ENCODE data around the gene TCF4. TPM values are rescaled to one million over a fixed set of nuclear protein-coding genes. Genes with fewer than 3 reads are reported as not detected.

The TCF4 gene
- polyA plus RNA-seq, 1 of the 3 experiments (the other 2 are of a cell fraction) = 39.1 TPM

GRCh38 chr18:55534547-55534946 is 53.4 kb downstream of the TCF4 start:
- ChIA-PET POLR2A (no interaction called here), CTCF (interaction anchor here (1.2 to 1.3 kb wide), 2 partner anchors 13 to 14 kb away, joined by 3 to 4 read pairs; no protein-coding TSS in a partner anchor)
- WGBS (ENCODE audit: low lambda C conversion rate) = 67% methylated on average over 3 of the region's 3 CpGs
- Histone ChIP-seq H3F3A (replicated peaks; ENCODE audit: insufficient read depth) (no peaks in the 10 kb centered on the region), H3K9me2 (no peaks in the 10 kb centered on the region), H2AFZ (ENCODE audit: low read depth) (no peak overlapping the region), H4K20me1 (ENCODE audit: insufficient read depth) (no peaks in the 10 kb centered on the region), H3K27me3 (ENCODE audit: insufficient read depth) (no peaks in the 10 kb centered on the region), H3K79me2 (ENCODE audit: insufficient read depth) (peaks cover 70% of the 10 kb centered on the region), H3K9me3 (peaks cover 6% of the 10 kb centered on the region), H3K4me3 (ENCODE audit: low read depth in 2 of 2, low read length in 1 of 2) (no peak overlapping the region), H3K4me2 (no peak overlapping the region), H3K27ac (ENCODE audit: low read depth in 2 of 2, low read length in 1 of 2) (no peak overlapping the region), H3K36me3 (replicated peaks in 1 of 2; ENCODE audit: control insufficient read depth in 1 of 2, insufficient read depth in 2 of 2, low read length in 1 of 2) (peaks cover 0 to 5% of the 10 kb centered on the region in 2 experiments), H3K4me1 (ENCODE audit: control insufficient read depth in 1 of 2, insufficient read depth in 2 of 2, low read depth in 1 of 2, low read length in 1 of 2) (peaks cover 0 to 7% of the 10 kb centered on the region in 2 experiments; a peak in 1 of 4 replicates), H3K9ac (no peak overlapping the region)
- no peak for TF ChIP-seq CHD2 (IDR thresholded peaks at IDR 0.05; ENCODE audit: low read length, partially characterized antibody)
- no peak for TF ChIP-seq YY1 (IDR thresholded peaks at IDR 0.05; ENCODE audit: low read depth)
- TF ChIP-seq TCF12 (IDR thresholded peaks at IDR 0.05) = no peak
- no peak for TF ChIP-seq EP300 (IDR thresholded peaks at IDR 0.05; ENCODE audit: borderline replicate concordance in 1 of 2, low read depth in 1 of 2, low read length in 1 of 2)
- no peak for DNase-seq

DNA sequence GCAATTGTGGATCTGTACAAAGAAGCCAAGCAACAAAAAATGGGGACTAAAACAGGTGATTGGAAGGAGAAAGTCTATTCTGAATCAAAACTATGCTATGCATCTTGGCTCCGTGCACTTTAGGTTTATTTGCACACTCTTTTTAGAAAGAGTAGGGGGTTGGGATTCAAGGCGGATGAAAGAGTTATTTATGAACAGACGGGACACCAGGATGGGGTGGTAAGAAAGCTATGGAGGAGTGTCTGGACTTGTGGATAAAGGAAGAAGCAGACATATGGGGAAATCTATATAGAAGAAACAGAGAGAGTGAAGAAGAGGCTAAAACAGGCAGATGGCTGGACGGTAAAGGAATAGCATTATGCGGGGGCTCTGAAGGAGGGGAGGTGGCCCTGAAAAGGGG is 57.8 kb downstream of the TCF4 start:
- H2AFZ ChIP-seq (ENCODE audit: low read depth) = no peak overlapping the region
- H3K9me2 ChIP-seq = no peaks in the 10 kb centered on the region
- H3K9me3 ChIP-seq = no peaks in the 10 kb centered on the region
- DNase-seq = no peak
- peaks cover 0 to 3% of the 10 kb centered on the region in 2 experiments for H3K36me3 ChIP-seq (replicated peaks in 1 of 2; ENCODE audit: control insufficient read depth in 1 of 2, insufficient read depth in 2 of 2, low read length in 1 of 2)
- TF ChIP-seq EP300 (IDR thresholded peaks at IDR 0.05; ENCODE audit: borderline replicate concordance in 1 of 2, low read depth in 1 of 2, low read length in 1 of 2) (no peak), RXRA (IDR thresholded peaks at IDR 0.05; ENCODE audit: borderline replicate concordance, low read depth) (no peak), YY1 (IDR thresholded peaks at IDR 0.05; ENCODE audit: low read depth) (no peak), SIN3A (IDR thresholded peaks at IDR 0.05; ENCODE audit: borderline replicate concordance, low read depth, low read length) (no peak), MEF2A (IDR thresholded peaks at IDR 0.05; ENCODE audit: borderline replicate concordance, low read depth) (no peak), JUND (IDR thresholded peaks at IDR 0.05) (no peak), SMC3 (IDR thresholded peaks at IDR 0.05; ENCODE audit: low read depth, low read length) (no peak), ELF1 (IDR thresholded peaks at IDR 0.05) (no peak), MXI1 (IDR thresholded peaks at IDR 0.05; ENCODE audit: low read depth, low read length) (no peak)
- TF ChIP-seq, protein P1, sequence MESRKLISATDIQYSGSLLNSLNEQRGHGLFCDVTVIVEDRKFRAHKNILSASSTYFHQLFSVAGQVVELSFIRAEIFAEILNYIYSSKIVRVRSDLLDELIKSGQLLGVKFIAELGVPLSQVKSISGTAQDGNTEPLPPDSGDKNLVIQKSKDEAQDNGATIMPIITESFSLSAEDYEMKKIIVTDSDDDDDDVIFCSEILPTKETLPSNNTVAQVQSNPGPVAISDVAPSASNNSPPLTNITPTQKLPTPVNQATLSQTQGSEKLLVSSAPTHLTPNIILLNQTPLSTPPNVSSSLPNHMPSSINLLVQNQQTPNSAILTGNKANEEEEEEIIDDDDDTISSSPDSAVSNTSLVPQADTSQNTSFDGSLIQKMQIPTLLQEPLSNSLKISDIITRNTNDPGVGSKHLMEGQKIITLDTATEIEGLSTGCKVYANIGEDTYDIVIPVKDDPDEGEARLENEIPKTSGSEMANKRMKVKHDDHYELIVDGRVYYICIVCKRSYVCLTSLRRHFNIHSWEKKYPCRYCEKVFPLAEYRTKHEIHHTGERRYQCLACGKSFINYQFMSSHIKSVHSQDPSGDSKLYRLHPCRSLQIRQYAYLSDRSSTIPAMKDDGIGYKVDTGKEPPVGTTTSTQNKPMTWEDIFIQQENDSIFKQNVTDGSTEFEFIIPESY (IDR thresholded peaks at IDR 0.05; ENCODE audit: borderline replicate concordance, low read depth) = no peak
- TF ChIP-seq, protein P2, sequence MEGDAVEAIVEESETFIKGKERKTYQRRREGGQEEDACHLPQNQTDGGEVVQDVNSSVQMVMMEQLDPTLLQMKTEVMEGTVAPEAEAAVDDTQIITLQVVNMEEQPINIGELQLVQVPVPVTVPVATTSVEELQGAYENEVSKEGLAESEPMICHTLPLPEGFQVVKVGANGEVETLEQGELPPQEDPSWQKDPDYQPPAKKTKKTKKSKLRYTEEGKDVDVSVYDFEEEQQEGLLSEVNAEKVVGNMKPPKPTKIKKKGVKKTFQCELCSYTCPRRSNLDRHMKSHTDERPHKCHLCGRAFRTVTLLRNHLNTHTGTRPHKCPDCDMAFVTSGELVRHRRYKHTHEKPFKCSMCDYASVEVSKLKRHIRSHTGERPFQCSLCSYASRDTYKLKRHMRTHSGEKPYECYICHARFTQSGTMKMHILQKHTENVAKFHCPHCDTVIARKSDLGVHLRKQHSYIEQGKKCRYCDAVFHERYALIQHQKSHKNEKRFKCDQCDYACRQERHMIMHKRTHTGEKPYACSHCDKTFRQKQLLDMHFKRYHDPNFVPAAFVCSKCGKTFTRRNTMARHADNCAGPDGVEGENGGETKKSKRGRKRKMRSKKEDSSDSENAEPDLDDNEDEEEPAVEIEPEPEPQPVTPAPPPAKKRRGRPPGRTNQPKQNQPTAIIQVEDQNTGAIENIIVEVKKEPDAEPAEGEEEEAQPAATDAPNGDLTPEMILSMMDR (IDR thresholded peaks at IDR 0.05) = no peak
- POLR2A ChIA-PET = no interaction called here
- H4K20me1 ChIP-seq (ENCODE audit: insufficient read depth) = no peaks in the 10 kb centered on the region
- no peak overlapping the region for H3K9ac ChIP-seq
- no peaks in the 10 kb centered on the region for H3F3A ChIP-seq (replicated peaks; ENCODE audit: insufficient read depth)
- peaks cover 83% of the 10 kb centered on the region for H3K79me2 ChIP-seq (ENCODE audit: insufficient read depth)
- H3K27me3 ChIP-seq (ENCODE audit: insufficient read depth) = no peaks in the 10 kb centered on the region
- no peak overlapping the region for H3K27ac ChIP-seq (ENCODE audit: low read depth in 2 of 2, low read length in 1 of 2)
- H3K4me1 ChIP-seq (ENCODE audit: control insufficient read depth in 1 of 2, insufficient read depth in 2 of 2, low read depth in 1 of 2, low read length in 1 of 2) = peaks cover 0 to 7% of the 10 kb centered on the region in 2 experiments; a peak in 1 of 4 replicates
- CTCF ChIA-PET = no interaction called here
- WGBS (ENCODE audit: low lambda C conversion rate) = 99% methylated on average over 5 of the region's 5 CpGs
- H3K4me2 ChIP-seq = no peak overlapping the region
- H3K4me3 ChIP-seq (ENCODE audit: low read depth in 2 of 2, low read length in 1 of 2) = no peak overlapping the region
